HG03439 (cell line): ENCODE measurements around the gene FARS2.
"Not testable (repeated sequence)": the region's sequence is repeated elsewhere in the genome, so short reads cannot be mapped to it uniquely, and the experiment has no call there.

ENCODE experiments used
- ATAC-seq: cut with Tn5 transposase; IDR thresholded peaks from one replicate; pipeline ENCODE4 v1.9.1; 2021; ENCODE audit warnings: mild to moderate bottlenecking, moderate library complexity; ENCODE audit not compliant: unreplicated experiment

The FARS2 gene

DNA sequence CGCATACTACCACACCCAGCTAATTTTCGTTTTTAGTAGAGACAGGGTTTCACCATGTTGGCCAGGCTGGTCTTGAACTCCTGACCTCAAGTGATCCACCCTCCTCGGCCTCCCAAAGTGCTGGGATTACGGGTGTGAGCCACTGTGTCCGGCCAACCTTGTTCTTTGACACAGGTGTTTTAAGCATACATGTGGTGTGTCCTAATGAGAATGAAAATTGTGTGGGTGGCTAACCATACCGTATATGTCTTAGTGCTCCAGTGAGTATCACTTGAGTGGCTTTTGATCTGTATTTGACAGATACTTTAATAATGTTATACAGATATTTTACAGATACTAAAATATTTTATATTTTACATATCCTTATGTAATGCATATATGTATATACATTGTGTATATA is 395.4 kb downstream of the FARS2 start:
- not testable (repeated sequence) for ATAC-seq

DNA sequence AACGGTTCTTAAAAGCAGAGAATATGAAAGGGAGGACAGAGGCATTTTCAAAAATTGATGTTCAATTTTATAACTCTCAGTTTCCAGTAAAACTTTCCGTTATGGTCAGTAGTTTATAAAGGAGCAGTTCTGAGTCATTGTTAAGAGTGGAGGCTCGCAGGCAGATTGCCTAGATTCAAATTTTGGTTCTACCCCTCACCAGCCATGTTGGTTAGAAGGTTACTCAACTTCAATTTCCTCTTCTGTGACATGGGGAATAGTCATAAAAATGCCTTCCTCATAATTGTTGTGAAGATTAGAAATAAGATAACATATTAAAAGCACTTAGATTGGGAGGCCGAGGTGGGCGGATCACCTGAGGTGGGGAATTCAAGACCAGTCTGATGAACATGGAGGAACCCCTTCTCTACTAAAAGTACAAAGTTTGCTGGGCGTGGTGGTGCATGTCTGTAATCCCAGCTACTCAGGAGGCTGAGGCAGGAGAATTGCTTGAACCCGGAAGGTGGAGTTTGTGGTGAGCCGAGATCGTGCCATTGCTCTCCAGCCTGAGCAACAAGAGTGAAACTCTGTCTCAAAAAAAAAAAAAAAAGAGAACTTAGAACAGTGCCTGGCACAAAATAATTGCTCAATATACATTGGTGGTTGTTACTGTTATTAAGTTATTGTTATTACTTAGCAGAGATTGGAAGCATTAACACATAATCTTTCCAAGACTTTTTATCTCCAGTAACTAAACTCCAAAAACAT is 396.5 kb downstream of the FARS2 start:
- no peak for ATAC-seq

DNA sequence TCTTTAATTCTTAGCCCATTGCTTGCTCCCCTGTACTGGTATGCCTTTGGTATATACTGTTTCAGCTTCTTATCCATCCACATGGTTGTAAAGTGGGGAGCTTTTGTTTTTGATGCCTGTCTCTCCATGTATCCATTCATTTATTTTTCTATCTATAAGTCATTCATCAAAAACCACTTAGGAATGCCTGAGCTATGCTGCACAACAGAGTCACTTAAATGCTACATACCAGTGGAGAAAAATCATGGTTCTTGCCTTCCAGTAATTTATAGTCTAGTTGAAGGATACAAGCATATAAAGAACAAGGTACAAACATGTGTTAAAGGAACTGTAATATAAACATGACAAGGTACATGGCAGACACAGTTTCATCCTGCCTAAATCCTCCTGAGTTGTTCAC is 398.2 kb downstream of the FARS2 start:
- no peak for ATAC-seq

DNA sequence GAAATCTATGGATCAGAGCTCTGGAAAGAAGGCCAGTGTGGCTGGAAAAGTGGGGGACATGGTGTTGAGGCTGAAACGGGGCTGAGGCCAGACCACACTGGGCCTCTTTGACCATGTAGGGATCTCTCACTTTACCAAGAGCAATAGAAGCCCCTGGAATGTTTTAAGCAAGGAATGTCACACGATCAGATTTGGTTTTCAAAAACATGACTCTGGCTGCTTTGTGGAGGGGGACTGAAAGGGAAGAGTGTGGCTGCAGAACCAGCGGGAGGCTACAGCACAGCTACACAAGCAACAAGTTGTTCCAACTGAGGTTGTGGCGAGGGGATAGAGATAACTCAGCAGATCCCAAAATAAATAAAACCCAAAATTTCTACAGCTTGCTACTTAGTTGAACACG is 399.5 kb downstream of the FARS2 start:
- no peak for ATAC-seq

DNA sequence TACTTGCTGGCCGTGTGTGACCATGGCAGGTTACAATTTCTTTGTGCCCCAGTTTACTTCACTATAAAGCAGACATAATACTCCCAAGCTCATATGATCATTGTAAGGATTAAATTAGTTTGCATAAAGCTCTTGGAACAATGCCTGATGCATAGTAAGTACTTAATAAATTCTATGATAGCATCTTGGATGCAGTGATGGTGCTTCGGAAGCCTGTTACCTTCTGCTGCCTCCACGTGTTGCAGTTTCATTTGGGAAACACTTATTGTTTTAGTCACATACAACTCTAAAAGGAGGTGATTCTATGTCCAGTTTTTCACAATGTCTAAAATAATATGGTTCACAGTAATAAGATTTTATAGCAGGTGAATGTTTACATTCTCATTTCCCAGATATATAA is 401.5 kb downstream of the FARS2 start:
- ATAC-seq = no peak

DNA sequence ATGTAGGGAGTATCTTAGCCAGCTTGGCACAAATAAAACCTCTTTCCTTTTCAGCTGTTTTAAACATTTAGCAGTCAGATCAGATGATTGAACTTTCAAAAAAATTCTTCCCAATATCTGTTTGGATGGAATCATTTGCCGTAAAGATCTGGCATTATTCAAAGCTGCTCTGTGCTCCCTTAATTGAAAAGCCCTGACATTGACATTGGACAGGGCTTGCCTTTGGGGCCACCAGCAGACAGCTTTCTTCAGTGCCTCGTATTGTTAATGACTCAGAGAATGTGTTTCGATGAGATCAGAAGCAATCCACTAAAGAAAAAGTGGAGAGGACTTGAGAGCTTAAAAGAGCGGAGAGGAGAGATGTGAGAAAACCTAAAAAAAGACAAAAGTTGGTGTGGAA is 401.9 kb downstream of the FARS2 start:
- ATAC-seq = no peak

DNA sequence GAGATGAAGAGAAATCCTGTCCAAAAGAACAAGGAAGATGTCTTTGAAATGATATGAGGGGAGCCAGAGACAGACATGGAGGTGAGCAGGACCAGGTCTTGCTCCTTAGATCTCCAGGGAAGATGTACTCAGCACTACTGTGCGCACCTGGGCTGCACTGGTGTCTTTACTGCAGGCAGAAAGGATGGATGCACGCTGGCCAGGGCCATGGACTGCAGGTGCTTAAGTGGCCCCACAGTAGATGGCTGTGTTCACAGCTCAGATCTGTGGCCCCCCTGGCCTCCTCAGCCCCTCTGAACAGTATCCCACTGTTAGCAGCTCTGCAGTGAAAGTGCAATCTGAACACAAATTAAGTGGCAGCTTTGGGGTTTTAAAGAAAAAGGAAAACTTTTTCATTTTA is 402.4 kb downstream of the FARS2 start:
- ATAC-seq = no peak

DNA sequence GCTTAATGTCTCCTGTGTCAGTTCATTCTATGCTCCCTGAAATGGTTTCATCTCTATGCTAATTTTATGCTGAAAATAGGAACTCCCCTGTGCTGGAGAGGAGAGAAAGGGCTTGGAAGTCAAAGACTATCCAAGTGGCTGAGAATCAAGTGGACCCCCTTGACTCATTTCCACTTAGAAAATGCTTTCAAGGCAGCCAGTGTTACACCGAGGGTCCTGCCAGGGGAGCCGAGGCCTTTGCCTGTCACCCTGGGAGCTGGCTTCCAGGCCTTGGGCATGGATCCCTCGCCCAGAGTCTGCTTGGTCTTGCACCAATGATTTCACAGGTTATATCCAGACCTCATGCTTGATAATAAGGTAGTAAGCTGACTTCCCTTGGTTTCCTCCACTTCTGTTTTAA is 402.8 kb downstream of the FARS2 start:
- ATAC-seq = no peak

DNA sequence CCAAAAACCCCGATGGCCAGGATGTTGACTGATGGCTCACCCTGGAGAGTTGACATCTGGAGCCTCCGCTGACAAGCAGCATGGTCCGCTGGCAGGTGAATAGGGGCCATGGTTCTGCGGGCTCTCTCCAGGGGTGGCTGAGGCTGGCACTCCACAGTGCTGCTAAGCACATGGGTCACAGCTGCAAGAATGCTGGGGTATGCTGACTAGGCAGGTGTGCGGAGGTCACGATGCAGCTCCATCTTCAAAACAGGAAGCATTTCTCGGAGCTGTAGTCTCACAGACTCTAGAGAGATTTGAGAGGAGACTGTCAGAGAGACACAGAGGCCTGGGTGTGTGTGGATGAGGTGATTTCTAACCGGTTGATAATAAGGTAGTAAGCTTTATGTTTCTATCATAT is 403.9 kb downstream of the FARS2 start:
- no peak for ATAC-seq

DNA sequence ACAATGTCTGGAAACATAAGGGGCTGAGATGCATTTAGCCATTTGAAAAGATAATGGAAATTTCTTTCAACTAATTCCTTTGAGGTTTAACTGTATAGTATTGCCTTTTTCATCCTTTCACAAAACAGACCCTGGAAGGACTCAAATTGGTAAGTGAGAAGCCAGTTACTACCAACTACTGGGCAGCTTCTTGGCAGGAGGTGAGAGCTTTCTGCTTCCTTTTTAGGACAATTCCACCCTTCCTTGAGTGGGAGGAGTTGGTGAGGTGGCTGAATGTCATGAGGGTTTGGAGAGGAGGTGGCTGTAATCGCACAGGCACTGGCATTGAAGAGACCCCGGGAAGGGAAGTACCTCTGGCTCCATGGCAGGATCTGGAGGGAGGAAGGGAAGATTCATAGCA is 404.4 kb downstream of the FARS2 start:
- no peak for ATAC-seq

DNA sequence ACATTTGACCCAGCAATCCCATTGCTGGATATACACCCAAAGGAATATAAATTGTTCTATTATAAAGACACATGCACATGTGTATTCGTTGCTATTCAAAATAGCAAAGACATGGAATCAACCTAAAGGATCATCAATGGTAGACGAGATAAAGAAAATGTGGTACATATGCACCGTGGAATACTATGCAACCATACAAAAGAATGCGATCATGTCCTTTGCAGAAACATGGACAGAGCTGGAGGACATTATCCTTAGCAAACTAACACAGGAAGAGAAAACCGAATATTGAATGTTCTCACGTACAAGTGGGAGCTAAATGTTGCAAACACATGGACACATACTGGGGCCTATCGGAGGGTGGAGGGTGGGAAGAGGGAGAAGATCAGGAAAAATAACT is 405.4 kb downstream of the FARS2 start:
- no peak for ATAC-seq

DNA sequence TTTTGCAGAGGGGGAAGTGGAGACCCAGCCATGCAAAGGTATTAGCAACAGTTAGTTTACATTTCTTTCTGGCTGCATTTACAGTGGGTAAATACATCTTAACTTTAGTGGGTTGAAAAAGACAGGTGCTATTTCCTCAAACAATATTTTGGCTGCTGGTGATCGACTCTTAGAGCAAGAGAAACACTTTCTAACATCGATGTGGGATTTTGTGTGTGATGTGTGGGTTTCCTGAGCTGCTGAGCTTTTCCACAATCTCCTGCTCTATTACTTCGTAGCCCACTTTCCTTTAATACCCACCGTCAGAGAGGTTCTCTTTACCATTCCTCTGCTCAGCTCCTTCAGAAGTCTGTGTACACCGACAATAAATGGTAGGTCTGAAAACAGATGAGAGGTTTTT is 406.4 kb downstream of the FARS2 start:
- ATAC-seq = no peak

DNA sequence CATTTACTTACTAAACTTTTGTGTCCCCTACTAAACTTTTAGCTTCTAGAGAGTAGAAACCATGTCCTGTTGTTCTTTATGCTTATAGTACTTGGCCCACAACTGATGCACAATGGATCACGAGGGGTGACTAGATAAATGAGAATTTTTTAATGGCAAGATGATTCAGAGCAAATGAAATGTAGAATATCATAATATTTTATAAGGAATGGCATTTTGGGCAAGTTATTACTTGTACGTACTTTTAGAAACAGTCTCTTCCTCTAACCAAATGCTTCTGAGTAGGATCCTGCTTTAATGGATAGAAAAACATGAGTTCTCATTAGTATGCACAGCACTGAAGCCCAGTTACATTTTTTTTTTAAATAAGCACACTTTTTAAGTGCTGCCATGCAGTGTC is 409.1 kb downstream of the FARS2 start:
- ATAC-seq = no peak

DNA sequence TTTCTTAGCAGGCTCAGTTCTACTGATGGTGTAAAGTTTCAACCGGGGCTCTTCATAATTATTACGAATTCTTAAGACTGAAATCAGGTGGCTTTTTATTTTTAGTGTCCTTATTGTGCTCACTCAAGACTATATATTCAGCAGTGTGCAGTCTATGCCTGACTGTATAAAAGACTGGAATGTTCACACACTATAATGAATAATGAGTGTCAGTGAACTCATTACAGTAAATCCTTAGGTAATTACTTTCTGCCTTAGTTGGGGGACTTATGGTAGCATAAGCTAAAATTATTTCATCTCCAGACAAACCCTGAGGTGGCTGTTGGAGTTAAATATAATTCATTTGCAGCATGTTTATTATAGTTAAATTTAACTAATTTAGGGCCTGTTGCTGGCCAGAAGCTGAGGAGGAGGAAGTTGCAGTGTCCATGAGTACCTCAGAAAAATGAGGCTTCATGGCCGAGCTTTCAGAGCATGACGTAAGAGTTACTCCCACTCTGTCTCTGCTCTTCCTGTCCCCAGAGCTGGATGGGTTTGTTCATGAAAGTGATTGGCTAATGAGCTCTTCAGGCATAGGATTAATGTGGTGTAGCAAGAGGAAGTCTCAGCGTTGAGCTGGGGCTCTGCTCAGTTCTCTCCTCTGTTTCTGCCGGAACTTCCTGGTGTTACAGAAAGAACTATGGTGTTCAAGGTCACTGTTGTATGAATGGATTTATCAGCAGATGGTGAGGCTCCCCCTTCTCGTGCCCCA is 409.7 kb downstream of the FARS2 start:
- no peak for ATAC-seq

DNA sequence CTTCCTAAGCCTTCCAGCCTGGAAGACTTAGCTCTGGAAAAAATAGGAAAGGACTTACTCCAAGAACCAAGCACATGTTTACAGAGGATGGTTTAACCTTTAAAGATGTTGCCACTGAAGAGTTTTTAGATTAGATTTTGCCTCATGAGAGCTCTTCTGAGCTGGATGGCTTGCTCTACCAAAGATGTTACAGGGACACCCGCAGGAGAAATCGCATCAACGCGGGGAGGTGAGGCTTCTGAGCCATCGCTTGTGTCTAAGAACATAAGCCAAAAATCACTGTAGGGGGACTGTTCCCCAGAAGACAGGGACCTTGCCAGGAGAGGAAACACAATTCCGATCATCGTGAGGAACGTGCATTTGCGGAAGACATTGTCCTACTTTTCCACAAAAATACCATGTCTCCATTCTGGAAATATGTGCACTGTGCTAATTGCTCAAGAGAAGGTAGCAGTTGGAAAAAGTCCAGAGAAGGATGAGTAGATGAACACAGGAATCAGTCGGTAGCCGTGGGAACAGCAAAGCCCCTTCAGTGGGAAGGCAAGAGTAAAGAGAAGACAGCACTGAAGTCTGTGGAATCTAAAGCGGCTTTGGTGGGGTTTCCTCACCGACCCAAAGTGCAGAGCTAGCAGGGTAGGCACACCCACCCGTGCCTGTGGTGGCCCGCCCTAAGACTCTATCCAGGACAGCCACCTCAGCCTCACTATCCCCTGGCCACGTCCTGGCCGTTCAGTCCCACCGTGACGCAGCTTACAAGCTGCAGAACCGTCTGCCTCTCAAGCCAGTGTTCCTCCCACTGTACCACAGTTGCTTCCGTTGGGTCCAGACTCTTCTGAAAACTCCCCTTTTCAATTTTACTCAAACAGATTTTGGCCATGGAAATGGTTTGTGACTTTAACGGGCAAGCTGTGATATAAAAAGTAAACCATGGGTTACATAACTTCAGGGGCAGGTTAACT is 410.6 kb downstream of the FARS2 start:
- ATAC-seq = no peak

DNA sequence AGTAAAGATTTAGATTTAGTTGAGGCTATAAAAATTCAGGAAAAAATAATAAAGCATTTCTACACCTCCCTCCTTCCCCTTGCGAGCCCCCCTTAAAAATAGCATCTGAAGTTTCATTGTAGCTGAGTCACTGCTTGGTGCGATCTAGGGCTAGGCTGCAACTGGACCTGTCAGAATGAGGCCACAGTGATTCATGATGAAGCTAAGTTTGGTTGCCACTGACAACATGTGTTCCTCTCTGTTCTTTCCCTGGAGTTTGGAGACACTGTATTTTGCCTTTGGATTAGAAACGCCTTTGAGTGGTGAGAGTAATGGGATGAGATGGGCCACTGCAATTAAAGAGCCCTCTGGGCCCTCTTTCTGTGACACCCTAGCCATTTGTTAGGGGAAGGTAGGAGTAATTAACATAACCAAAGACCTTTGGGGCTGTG is 411.3 kb downstream of the FARS2 start:
- ATAC-seq = no peak

DNA sequence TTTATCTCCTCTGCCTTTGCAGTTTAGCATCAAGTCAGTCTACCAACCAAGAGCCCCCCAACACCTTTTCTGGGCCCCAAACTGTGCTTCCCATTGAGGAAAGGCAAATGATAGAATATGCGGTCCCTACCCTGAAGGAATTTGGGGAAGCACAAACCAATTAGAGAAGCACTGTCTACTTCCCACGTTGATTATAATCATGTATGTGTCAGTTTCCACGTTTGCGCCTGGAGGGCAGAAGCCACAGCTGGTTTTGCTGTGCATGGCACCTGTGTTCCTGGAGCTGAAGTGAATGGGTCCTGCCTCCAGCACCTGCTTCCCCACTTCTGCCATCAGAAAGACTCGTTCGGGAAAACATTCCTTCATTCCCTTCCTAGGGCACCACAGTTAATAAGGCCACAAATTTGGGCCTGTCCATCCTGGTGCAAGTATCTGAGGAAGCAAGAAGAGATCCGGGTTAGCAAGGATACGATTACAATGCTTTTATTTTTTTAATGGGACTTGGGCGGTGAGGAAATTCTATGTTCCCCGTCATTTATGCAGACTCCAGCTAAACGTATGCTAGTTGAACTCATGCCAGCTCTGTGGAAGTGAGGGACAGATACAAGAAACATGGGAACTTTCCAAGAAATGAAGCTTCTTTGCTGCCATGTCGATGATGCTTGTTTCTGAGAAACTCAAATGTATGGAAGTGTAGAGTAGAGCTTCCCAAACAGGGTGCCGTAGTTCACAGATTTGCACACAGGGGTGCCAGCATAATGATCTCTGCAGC is 411.9 kb downstream of the FARS2 start:
- ATAC-seq = no peak

DNA sequence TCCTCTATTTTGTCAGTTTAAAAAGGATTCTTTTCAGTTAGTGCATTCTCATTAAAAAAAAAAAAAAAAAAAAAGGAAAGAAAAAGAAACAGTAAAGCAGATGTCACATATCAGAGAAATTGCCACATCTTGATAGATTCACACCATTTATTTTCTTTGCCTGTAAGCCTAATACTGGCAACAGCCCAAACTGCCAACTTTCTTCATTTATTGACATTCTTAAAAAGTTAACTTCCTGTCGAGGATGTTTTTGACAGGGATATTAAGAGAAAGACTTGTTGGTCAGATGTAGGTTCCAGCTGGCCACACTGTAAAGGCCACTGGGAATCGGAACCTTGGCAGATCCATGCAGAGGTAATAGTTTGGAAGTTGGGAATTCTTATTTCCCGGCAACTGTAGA is 412.8 kb downstream of the FARS2 start:
- no peak for ATAC-seq

DNA sequence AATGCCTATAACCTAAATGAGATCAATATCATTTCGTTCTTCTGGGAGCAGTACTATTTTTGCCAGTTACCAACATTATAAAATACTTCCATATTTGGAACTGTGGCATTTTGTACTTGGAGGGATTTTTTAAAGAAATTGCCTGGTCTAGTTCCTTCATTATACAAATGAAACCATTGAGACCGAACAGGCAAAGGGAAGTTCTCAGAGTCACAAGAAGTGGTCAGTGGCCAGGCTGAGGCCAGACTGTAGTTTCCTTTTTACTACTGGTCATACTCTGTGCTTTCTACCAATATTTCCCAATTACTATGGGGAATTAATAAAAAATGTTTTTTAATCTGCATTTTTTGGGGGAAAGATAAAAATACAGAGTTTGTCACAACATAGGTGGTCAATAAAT is 413.4 kb downstream of the FARS2 start:
- ATAC-seq = no peak

DNA sequence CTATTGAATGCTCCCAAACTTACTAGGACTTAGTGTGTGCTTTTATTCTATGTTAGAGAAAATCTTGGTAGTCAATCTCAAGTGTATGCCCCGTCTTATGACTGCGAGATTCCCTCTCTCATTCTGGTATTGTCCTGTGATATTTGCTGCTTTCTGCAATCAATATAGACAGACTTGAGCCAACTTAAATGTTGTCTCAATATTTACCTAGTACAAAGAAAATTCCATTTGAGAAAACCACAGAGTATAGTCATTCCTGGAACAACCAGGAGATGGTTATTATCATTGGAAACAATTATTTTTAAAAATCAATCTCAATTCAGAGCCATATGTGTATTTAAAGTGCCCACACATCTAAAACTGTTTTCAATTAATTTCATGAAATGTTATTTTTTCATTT is 415.4 kb downstream of the FARS2 start:
- no peak for ATAC-seq
